T-helper 2 cell treated with Interferon-gamma antibody and Interleukin-4, amounts not matched to agents 100 ng/mL and 5 ng/mL, for 36 hours (primary cell): Measurements from ENCODE around the gene BIN1. TPM values are rescaled to one million over a fixed set of nuclear protein-coding genes. Genes with fewer than 3 reads are reported as not detected.

Experiments used
- intact Hi-C: fragments of 100-400 bp; cut with micrococcal nuclease; formaldehyde crosslinking; loops from one replicate; pipeline ENCODE4 v1.15.1; 2023
- total RNA-seq: library from RNA; stranded (reverse); gene quantifications from 2 replicates; pipeline ENCODE4 v1.2.3, GENCODE V29; 2022

Gene BIN1
- total RNA-seq, 1 donor from 2014 or later: 120 TPM

GRCh38 chr2:127104881-127105655 is 1.9 kb downstream of the BIN1 start:
- intact Hi-C loops: loop anchor here (5.0 kb wide), 1 partner anchor 38 kb away; no protein-coding TSS in a partner anchor

DNA sequence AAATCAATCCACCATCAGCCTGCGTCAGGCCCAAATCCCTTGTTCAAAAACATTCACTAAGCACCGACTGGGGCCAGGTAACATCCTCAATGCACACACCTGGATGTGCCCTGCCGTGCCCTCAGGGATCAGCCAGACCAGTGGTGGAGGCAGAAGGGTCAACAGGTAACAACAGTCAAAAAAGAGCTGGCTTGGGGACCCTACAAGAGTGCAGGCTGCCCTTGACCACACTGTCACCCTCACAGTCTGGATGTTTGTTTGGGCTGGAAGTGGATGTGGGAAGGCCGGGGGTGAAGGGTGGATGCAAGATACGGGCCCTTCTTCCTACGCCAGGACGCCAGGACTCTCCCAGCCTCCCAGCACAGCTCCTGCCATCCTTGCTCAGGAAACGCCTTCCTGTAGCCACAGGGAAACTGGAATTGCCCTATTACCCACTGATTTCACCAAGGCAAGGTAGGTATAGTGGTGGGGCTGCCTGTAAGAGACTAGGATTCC is 2.7 kb downstream of the BIN1 start:
- intact Hi-C loops: no loop called here

GRCh38 chr2:127103243-127104165 is 3.5 kb downstream of the BIN1 start:
- intact Hi-C loops: no loop called here

DNA sequence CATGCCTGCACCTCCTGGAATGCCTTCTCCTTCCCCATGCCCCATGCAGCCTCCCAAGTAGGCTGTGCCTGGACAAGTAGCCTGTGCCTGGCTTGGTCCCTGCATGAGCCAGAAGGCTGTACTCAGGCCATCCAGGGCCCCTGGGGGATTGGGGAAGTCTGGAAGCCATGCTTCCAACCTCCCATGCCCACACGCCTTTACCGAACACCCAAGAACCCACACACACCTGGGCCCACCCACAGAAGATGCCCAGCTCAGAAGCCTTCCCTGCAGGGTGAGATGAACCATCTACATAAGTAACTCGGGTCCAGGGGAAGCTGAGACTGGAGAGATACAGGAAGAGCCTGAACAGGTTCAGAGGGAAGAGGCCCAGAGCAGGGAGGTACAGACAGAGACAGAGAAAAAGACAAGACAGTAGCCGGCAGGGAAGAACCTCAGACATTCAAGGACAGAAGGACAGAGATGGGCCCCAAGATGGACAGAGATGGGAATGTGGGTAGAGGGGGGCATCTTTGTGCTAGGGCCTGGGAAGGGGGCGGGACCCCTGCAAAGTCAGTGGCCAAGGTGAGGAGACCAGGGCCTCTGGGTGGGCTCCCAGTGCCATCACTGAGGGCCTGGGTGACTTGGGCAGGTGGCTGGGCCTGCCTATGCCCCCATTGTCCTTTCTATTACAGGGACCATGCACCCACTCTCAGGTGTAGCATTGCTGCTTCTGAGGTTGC is 4.3 kb downstream of the BIN1 start:
- intact Hi-C loops: no loop called here

DNA sequence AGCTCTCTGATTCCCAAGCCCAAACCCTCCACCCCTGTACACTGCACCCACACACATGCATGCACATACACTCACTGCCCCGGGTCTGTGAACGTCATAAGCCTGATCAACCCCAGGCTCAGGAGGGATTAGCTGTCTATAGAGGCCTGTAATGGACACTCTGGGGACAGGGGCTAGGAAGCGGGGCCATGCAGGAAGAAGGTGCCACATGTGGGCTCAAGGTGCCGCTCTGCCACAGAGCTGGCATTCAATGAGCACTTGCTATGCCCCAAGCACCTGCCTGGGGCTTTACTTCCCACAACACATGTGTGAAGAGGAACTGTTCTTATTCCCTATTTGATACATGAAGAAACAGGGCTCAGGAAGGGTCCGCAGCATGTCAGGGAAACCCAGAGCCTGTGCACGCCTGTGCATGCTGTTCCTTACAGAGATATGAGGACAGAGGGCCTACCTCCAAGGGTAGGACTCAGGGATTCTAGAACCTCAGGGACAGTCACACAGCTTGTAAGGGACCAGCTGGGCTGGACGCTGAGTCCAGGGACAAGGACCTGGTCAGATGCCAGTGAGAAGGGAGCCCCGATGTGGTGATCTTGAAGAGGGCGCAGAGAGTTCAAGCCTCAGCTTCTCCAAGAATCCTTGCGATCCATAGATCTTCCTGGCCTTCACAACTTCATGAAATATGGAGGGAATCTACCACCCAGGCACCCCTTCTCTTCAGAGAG is 5.0 kb downstream of the BIN1 start:
- intact Hi-C loops: no loop called here

GRCh38 chr2:127101048-127101611 is 5.8 kb downstream of the BIN1 start:
- intact Hi-C loops: no loop called here

DNA sequence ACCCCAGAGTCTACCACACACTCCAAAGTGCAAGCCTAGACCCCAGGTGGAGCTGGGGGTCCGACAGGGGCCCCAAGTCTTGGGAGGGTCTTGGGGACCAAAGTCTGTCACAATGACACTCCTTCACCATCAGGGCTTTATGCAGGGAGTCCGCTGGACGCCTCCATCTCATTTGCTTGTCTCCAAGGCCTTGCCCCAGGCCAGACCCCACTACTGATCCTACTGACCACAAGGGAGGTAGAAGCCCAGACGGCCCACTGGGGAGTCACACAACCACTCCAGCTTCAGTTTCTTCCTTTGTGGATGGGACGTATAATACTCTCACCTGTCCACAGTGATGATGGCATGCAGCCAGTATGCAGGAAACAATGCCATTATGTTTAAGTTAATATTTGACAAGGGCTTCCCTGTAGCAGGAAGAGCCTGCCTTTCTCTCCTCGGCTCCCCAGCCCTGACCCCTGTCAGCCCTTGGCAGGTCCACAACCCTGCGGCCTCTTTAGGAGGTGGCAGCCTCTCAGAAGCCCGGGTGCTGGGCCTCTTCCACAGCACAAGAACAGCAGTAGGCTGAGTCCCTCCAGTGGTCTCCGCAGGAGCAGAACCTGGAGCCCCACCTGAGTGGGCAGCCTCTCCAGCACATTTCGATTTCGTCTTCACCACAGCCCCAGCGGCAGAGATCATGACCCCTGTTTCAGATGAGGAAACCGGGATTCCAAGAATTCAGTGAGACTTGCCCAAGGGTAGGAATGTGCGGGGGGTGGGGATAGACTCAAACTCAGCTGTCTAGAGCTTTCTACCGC is 6.5 kb downstream of the BIN1 start:
- intact Hi-C loops: no loop called here

GRCh38 chr2:127098711-127099110 is 8.2 kb downstream of the BIN1 start:
- intact Hi-C loops: no loop called here

GRCh38 chr2:127097841-127098651 is 8.9 kb downstream of the BIN1 start:
- intact Hi-C loops: no loop called here

GRCh38 chr2:127097471-127097765 is 9.5 kb downstream of the BIN1 start:
- intact Hi-C loops: no loop called here

DNA sequence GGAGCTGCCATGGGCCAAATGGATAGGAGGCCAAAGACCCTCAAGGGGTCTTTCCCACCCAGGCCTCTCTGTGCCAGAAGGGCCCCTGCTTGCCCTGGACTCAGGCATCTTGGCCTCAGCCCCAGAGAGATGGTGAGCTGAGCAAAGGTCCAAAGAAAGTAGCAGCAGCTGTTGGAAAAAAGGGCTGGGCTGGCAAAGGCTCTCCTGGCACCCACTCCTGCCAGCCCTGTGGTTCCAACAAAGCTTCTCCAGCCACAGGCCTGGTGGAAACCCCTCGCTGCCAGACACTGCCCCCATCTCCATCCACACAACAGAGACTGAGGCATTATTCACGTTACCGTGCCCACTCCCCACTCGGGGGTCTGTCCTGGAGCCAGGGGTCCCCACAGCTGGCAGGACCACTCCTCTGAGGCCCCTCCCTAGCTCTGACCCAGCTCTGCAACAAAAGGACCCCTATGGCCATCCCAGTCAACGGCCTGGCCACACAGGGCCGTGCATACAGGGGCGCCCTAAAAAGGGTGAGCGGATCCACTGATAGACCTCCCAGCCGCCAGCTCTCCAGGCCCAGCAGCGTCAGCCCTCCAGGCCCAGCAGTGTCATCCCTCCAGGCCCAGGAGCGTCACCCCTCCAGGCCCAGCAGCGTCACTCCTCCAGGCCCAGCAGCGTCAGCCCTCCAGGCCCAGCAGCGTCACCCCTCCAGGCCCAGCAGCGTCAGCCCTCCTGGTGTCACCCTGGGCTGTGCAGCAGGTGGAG is 10.1 kb downstream of the BIN1 start:
- intact Hi-C loops: no loop called here

GRCh38 chr2:127096280-127096679 is 10.7 kb downstream of the BIN1 start:
- intact Hi-C loops: no loop called here

- intact Hi-C loops: no loop called here
These were observed 11.2 kb downstream of the BIN1 start for GRCh38 chr2:127095784-127096183.

GRCh38 chr2:127095367-127095641 is 11.7 kb downstream of the BIN1 start:
- intact Hi-C loops: no loop called here

DNA sequence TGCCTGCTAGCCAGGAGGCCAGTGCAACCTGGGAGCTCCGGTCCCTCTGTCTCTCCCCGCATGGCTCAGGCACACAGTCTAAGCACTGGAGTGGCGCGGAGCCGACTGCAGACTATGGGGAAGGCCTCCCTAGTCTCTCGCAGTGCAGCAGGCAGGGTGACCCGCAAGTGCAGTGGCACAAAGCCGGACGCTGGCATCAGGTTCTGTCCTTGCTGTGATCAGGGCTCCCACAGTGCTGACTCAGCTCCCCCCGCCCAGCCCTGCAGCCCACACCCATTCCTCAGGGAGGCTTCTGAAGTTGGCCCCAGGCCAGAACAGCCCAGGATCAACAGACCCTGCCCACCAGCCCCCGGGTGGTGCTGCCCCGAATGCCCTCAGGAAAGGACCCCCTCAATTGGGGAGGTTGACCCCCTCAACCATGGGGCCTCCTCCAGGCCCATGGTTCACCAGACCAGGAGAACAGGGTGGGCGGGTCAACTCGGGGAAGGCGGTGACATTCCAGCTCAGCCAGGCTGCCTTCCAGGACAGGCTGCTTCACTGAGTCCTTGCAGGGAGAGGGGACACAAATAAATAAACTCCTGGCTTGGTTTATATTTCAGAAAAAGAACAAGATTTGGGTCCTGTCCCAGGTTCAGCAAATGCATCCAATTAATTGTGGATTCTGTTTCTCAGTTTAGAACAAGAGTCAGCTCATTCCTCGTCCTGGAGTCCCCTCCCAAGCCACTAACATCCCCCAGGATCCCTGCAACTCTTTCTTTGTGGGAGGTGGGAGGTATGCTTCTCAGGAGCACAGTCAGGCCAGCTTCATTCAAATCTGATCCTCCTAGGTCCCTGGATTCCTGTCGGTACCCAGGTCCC is 12.2 kb downstream of the BIN1 start:
- intact Hi-C loops: no loop called here

DNA sequence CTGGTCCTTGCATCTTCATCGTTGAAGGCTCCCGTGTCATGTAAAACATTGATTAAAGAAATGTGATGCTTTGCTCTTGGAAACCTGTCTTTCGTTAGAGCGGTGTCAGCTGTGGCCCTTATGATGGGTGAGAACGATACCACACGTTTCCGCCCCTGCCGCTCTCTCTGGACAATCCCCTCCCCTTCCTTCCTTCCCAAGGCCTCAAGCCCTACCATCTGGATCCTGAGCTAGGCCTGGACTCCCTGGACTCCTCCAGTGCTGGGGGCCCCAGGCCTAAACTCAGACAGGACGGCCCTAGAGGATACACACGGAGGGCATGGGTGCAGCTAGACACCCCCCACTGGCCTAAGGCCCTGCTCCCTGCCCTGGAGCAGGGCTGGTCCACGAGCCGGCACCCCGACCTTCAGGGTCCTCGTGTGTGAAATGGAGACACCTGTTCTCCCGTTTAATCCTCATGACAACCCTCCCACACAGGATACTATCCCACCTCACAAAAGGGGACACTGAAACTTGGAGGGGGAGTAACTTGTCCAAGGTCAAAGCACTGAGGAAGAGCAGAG is 13.2 kb downstream of the BIN1 start:
- intact Hi-C loops: no loop called here

- intact Hi-C loops: no loop called here
These were observed 13.9 kb downstream of the BIN1 start for GRCh38 chr2:127092901-127093516.
